HEK293 (cell line): ENCODE measurements around the gene TRIP11.
A peak's percentile ranks its signal among the peaks of the same experiment; 100 is the strongest.

Experiments used
- CTCF ChIA-PET: fragments of 350-600 bp; formaldehyde crosslinking; extraction: SDS; loops from one replicate; lab custom pipeline; 2021; ENCODE audit warnings: antibody characterized with exemption; lab: Yijun Ruan, JAX
- POLR2A ChIA-PET: fragments of 300-600 bp; formaldehyde crosslinking; extraction: SDS; loops from one replicate; lab custom pipeline; 2020; ENCODE audit warnings: antibody characterized with exemption, inconsistent platforms; lab: Yijun Ruan, JAX
- H3K27ac ChIP-seq: fragments of 200-500 bp; sonication (Bioruptor generic); 2 replicates; pipeline ENCODE4 v1.5.1; 2014; ENCODE audit warnings: low read depth, low read length, control low read depth, inconsistent platforms; ENCODE audit errors: extremely low read depth
- H3K36me3 ChIP-seq, 2 experiments: fragments of 200-500 bp in 1 of 2; sonication (Bioruptor generic) in 1 of 2; 1 replicate in 1 of 2; 2 replicates in 1 of 2; pipeline ENCODE4 v1.5.1; 2014 to 2017; ENCODE audit warnings: inconsistent platforms in 2 of 2, low read length in 2 of 2; ENCODE audit not compliant: control insufficient read depth in 2 of 2, insufficient read depth in 1 of 2
- H3K4me1 ChIP-seq: fragments of 200-500 bp; sonication (Bioruptor generic); 2 replicates; pipeline ENCODE4 v1.5.1; 2014; ENCODE audit warnings: mild to moderate bottlenecking, low read length, inconsistent platforms; ENCODE audit not compliant: control insufficient read depth, insufficient read depth
- H3K4me3 ChIP-seq: 2 replicates; pipeline ENCODE4 v1.5.1; 2011; ENCODE audit warnings: low read depth, mild to moderate bottlenecking, control low read depth, low read length, moderate library complexity
- H3K9me3 ChIP-seq: fragments of 200-500 bp; sonication (Bioruptor generic); 2 replicates; pipeline ENCODE4 v1.5.1; 2014; ENCODE audit warnings: low read depth, low read length, inconsistent platforms; ENCODE audit not compliant: control insufficient read depth, insufficient read depth
- EGR2 ChIP-seq: fragments of 450-650 bp; formaldehyde crosslinking; IDR thresholded peaks from 2 replicates; pipeline ENCODE4 v1.5.1; 2016; ENCODE audit warnings: low read depth, missing biosample characterization, missing genetic modification characterization
- HIC1 ChIP-seq: fragments of 450-650 bp; formaldehyde crosslinking; IDR thresholded peaks from 2 replicates; pipeline ENCODE4 v1.5.1; 2016; ENCODE audit warnings: missing biosample characterization, missing genetic modification characterization
- KLF8 ChIP-seq: fragments of 450-650 bp; formaldehyde crosslinking; IDR thresholded peaks from 2 replicates; pipeline ENCODE4 v1.5.1; 2016; ENCODE audit warnings: missing biosample characterization, missing genetic modification characterization
- PRDM1 ChIP-seq: fragments of 450-650 bp; formaldehyde crosslinking; IDR thresholded peaks from 2 replicates; pipeline ENCODE4; 2016; ENCODE audit warnings: missing biosample characterization, missing genetic modification characterization
- RBAK ChIP-seq: fragments of 450-650 bp; formaldehyde crosslinking; IDR thresholded peaks from 2 replicates; pipeline ENCODE4 v1.5.1; 2016; ENCODE audit warnings: missing biosample characterization, missing genetic modification characterization
- REPIN1 ChIP-seq: fragments of 450-650 bp; formaldehyde crosslinking; IDR thresholded peaks from 2 replicates; pipeline ENCODE4 v1.5.1; 2017; ENCODE audit warnings: missing biosample characterization, missing genetic modification characterization, low read depth
- SCRT2 ChIP-seq: fragments of 450-650 bp; formaldehyde crosslinking; IDR thresholded peaks from 2 replicates; pipeline ENCODE4 v1.5.1; 2016; ENCODE audit warnings: missing biosample characterization, missing genetic modification characterization
- SETDB1 ChIP-seq: IDR thresholded peaks from one replicate; pipeline ENCODE4 v1.6.1; 2017; ENCODE audit warnings: mild to moderate bottlenecking, low read length, moderate library complexity, mixed read lengths; ENCODE audit not compliant: insufficient read length
- SP3 ChIP-seq: fragments of 450-650 bp; formaldehyde crosslinking; IDR thresholded peaks from 2 replicates; pipeline ENCODE4 v1.5.1; 2016; ENCODE audit warnings: missing biosample characterization, missing genetic modification characterization
- SP7 ChIP-seq: fragments of 450-650 bp; formaldehyde crosslinking; IDR thresholded peaks from 2 replicates; pipeline ENCODE4 v1.5.1; 2016; ENCODE audit warnings: missing biosample characterization, missing genetic modification characterization
- YY2 ChIP-seq: fragments of 450-650 bp; formaldehyde crosslinking; IDR thresholded peaks from 2 replicates; pipeline ENCODE4 v1.5.1; 2016; ENCODE audit warnings: missing biosample characterization, missing genetic modification characterization
- ZBTB17 ChIP-seq: fragments of 450-650 bp; formaldehyde crosslinking; IDR thresholded peaks from 2 replicates; pipeline ENCODE4 v1.5.1; 2016; ENCODE audit warnings: missing biosample characterization, missing genetic modification characterization
- ZBTB26 ChIP-seq: fragments of 450-650 bp; formaldehyde crosslinking; optimal IDR thresholded peaks from 2 replicates; pipeline ENCODE3; 2016; ENCODE audit warnings: missing biosample characterization, mild to moderate bottlenecking, missing genetic modification characterization
- ZBTB8A ChIP-seq: fragments of 450-650 bp; formaldehyde crosslinking; IDR thresholded peaks from 2 replicates; pipeline ENCODE4 v1.5.1; 2016; ENCODE audit warnings: missing biosample characterization, missing genetic modification characterization
- ZNF121 ChIP-seq: fragments of 450-650 bp; formaldehyde crosslinking; IDR thresholded peaks from 2 replicates; pipeline ENCODE4 v1.5.1; 2016; ENCODE audit warnings: missing biosample characterization, missing genetic modification characterization
- ZNF148 ChIP-seq: fragments of 450-650 bp; formaldehyde crosslinking; IDR thresholded peaks from 2 replicates; pipeline ENCODE4 v1.5.0; 2017; ENCODE audit warnings: missing biosample characterization, missing genetic modification characterization, borderline replicate concordance
- ZNF169 ChIP-seq: fragments of 450-650 bp; formaldehyde crosslinking; IDR thresholded peaks from 2 replicates; pipeline ENCODE4 v1.5.1; 2016; ENCODE audit warnings: missing biosample characterization, missing genetic modification characterization
- ZNF19 ChIP-seq: fragments of 450-650 bp; formaldehyde crosslinking; IDR thresholded peaks from 2 replicates; pipeline ENCODE4; 2016; ENCODE audit warnings: missing biosample characterization, missing genetic modification characterization, low read depth
- ZNF211 ChIP-seq: fragments of 450-650 bp; formaldehyde crosslinking; IDR thresholded peaks from 2 replicates; pipeline ENCODE4 v1.5.1; 2016; ENCODE audit warnings: low read depth, missing biosample characterization, missing genetic modification characterization
- ZNF223 ChIP-seq: fragments of 450-650 bp; formaldehyde crosslinking; IDR thresholded peaks from 2 replicates; pipeline ENCODE4 v1.5.1; 2016; ENCODE audit warnings: missing biosample characterization, missing genetic modification characterization
- ZNF350 ChIP-seq: fragments of 450-650 bp; formaldehyde crosslinking; IDR thresholded peaks from 2 replicates; pipeline ENCODE4 v1.5.0; 2017; ENCODE audit warnings: missing biosample characterization, mild to moderate bottlenecking, missing genetic modification characterization
- ZNF48 ChIP-seq: fragments of 450-650 bp; formaldehyde crosslinking; IDR thresholded peaks from 2 replicates; pipeline ENCODE4 v1.5.1; 2016; ENCODE audit warnings: missing biosample characterization, missing genetic modification characterization
- ZNF514 ChIP-seq: fragments of 450-650 bp; formaldehyde crosslinking; IDR thresholded peaks from 2 replicates; pipeline ENCODE4 v1.5.1; 2016; ENCODE audit warnings: missing biosample characterization, missing genetic modification characterization
- ZNF558 ChIP-seq: fragments of 450-650 bp; formaldehyde crosslinking; IDR thresholded peaks from 2 replicates; pipeline ENCODE4 v1.5.1; 2016; ENCODE audit warnings: missing biosample characterization, missing genetic modification characterization
- ZNF600 ChIP-seq: fragments of 450-650 bp; formaldehyde crosslinking; IDR thresholded peaks from 2 replicates; pipeline ENCODE4 v1.5.1; 2016; ENCODE audit warnings: missing biosample characterization, missing genetic modification characterization
- ZNF837 ChIP-seq: fragments of 450-650 bp; formaldehyde crosslinking; IDR thresholded peaks from 2 replicates; pipeline ENCODE4 v1.5.1; 2016; ENCODE audit warnings: missing biosample characterization, missing genetic modification characterization
- TF ChIP-seq, protein P1 (sequence below): fragments of 450-650 bp; formaldehyde crosslinking; IDR thresholded peaks from 2 replicates; pipeline ENCODE4 v1.5.1; 2017; ENCODE audit warnings: missing biosample characterization, missing genetic modification characterization
- TF ChIP-seq, protein P2 (sequence below): fragments of 450-650 bp; formaldehyde crosslinking; IDR thresholded peaks from 2 replicates; pipeline ENCODE4 v1.5.1; 2016; ENCODE audit warnings: missing biosample characterization, missing genetic modification characterization

TRIP11 gene

GRCh38 chr14:91953170-91953985 lies 86.5 kb downstream of the TRIP11 start:
- H3K4me3 ChIP-seq, result no peak overlapping the region
- ChIA-PET CTCF (no interaction called here), POLR2A (no interaction called here)

GRCh38 chr14:91947475-91948184 lies 92.2 kb downstream of the TRIP11 start, which contains the start of gene FBLN5:
Gene FBLN5, minus strand, starts transcription at chr14:91947694. Its CDS starts 465 bp downstream, at chr14:91947229.
- H3K27ac ChIP-seq, result no peak within 1 kb of the TSS
- CTCF ChIA-PET, result no interaction called here
- TF ChIP-seq SP7 (tag by site-specific recombination) (no peak), ZBTB26 (tag by site-specific recombination) (peak; percentile 63), ZNF148 (tag by site-specific recombination) (no peak), EGR2 (tag by site-specific recombination) (0 out of 2 replicates have a peak, but pooled peaks have one; percentile 12), PRDM1 (tag by site-specific recombination) (peak; percentile 93), RBAK (tag by site-specific recombination) (no peak), KLF8 (0 out of 2 replicates have a peak, but pooled peaks have one; percentile 25), ZBTB8A (tag by site-specific recombination) (peak; percentile 78), SP3 (tag by site-specific recombination) (peak; percentile 31; the same call in 1 of the 2 replicates)
- TF ChIP-seq, protein P1, sequence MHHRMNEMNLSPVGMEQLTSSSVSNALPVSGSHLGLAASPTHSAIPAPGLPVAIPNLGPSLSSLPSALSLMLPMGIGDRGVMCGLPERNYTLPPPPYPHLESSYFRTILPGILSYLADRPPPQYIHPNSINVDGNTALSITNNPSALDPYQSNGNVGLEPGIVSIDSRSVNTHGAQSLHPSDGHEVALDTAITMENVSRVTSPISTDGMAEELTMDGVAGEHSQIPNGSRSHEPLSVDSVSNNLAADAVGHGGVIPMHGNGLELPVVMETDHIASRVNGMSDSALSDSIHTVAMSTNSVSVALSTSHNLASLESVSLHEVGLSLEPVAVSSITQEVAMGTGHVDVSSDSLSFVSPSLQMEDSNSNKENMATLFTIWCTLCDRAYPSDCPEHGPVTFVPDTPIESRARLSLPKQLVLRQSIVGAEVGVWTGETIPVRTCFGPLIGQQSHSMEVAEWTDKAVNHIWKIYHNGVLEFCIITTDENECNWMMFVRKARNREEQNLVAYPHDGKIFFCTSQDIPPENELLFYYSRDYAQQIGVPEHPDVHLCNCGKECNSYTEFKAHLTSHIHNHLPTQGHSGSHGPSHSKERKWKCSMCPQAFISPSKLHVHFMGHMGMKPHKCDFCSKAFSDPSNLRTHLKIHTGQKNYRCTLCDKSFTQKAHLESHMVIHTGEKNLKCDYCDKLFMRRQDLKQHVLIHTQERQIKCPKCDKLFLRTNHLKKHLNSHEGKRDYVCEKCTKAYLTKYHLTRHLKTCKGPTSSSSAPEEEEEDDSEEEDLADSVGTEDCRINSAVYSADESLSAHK (tag by site-specific recombination), result 0 out of 2 replicates have a peak, but pooled peaks have one; percentile 55

More at GRCh38 chr14:91953170-91953985, 86.5 kb downstream of the TRIP11 start:
- no peaks in the 10 kb centered on the region for H3K9me3 ChIP-seq
- H3K36me3 ChIP-seq, result no peaks in the 10 kb centered on the region
- no peak for TF ChIP-seq ZNF558 (tag by site-specific recombination)
- TF ChIP-seq ZNF211 (tag by site-specific recombination), result no peak
- no peak for TF ChIP-seq HIC1 (tag by site-specific recombination)
- no peak for TF ChIP-seq ZNF350
- TF ChIP-seq ZBTB17, result no peak
- TF ChIP-seq ZNF169 (tag by site-specific recombination), result no peak
- TF ChIP-seq ZNF837 (tag by site-specific recombination), result no peak
- TF ChIP-seq REPIN1 (tag by site-specific recombination), result no peak
- no peak for TF ChIP-seq SETDB1
- TF ChIP-seq YY2 (tag by site-specific recombination), result no peak
- TF ChIP-seq SCRT2 (tag by site-specific recombination), result no peak
- no peak for TF ChIP-seq ZNF223 (tag by site-specific recombination)
- TF ChIP-seq, protein P2, sequence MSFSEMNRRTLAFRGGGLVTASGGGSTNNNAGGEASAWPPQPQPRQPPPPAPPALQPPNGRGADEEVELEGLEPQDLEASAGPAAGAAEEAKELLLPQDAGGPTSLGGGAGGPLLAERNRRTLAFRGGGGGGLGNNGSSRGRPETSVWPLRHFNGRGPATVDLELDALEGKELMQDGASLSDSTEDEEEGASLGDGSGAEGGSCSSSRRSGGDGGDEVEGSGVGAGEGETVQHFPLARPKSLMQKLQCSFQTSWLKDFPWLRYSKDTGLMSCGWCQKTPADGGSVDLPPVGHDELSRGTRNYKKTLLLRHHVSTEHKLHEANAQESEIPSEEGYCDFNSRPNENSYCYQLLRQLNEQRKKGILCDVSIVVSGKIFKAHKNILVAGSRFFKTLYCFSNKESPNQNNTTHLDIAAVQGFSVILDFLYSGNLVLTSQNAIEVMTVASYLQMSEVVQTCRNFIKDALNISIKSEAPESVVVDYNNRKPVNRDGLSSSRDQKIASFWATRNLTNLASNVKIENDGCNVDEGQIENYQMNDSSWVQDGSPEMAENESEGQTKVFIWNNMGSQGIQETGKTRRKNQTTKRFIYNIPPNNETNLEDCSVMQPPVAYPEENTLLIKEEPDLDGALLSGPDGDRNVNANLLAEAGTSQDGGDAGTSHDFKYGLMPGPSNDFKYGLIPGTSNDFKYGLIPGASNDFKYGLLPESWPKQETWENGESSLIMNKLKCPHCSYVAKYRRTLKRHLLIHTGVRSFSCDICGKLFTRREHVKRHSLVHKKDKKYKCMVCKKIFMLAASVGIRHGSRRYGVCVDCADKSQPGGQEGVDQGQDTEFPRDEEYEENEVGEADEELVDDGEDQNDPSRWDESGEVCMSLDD, result no peak
- no peak for TF ChIP-seq ZNF48 (tag by site-specific recombination)
- no peak for TF ChIP-seq ZNF19 (tag by site-specific recombination)
- TF ChIP-seq ZNF121 (tag by site-specific recombination), result no peak
- no peak for TF ChIP-seq ZNF514
- no peak for TF ChIP-seq ZNF600 (tag by site-specific recombination)
- no peak overlapping the region for H3K27ac ChIP-seq
- H3K4me1 ChIP-seq, result no peaks in the 10 kb centered on the region

More at GRCh38 chr14:91947475-91948184, 92.2 kb downstream of the TRIP11 start, which contains the start of gene FBLN5:
- Histone ChIP-seq H3K36me3 (no peaks in the 10 kb centered on the region), H3K9me3 (no peaks in the 10 kb centered on the region), H3K4me3 (peak within 1 kb of the TSS; percentile 39), H3K4me1 (peaks cover 6% of the 10 kb centered on the region; the same call in 1 of the 2 replicates)
- POLR2A ChIA-PET, result no interaction called here
